Omental fat pad (tissue), 4 donors: ENCODE data around the gene COL9A3. TPM values are rescaled to one million over a fixed set of nuclear protein-coding genes. Genes with fewer than 3 reads are reported as not detected.

Experiments
- ATAC-seq: fragments of 150-250 bp; one replicate; pipeline ENCODE4 v1.9.1; 2016; ENCODE audit warnings: mild to moderate bottlenecking, moderate library complexity; ENCODE audit not compliant: low FRiP score
- DNase-seq: peaks from one replicate; pipeline ENCODE4 v3.0.0-alpha.2; 2019; ENCODE audit warnings: low spot score
- CTCF ChIP-seq, 3 donors: fragments of 450-650 bp; IDR thresholded peaks; one replicate each; pipeline ENCODE4 v1.5.1; 2016 to 2017; ENCODE audit warnings: antibody characterized with exemption in 3 of 3, mild to moderate bottlenecking in 3 of 3, moderate library complexity in 2 of 3
- total RNA-seq, 4 donors: library from RNA; depleted of rRNA; stranded (reverse); fragments of >200 nt; gene quantifications; one replicate each; pipeline ENCODE4 v1.1.0, GENCODE V29; 2016

Gene COL9A3
- total RNA-seq, 4 donors from 2014 or later: 2.3 to 6.3 (median 3.6) TPM

GRCh38 chr20:62879275-62880146 lies 62.7 kb downstream of the COL9A3 start:
- DNase-seq (no peak), ATAC-seq (no peak)
- TF ChIP-seq CTCF (IDR thresholded peaks at IDR 0.05): no peak

GRCh38 chr20:62880147-62880934 lies 63.5 kb downstream of the COL9A3 start:
- ATAC-seq: no peak
- DNase-seq: no peak
- TF ChIP-seq CTCF (IDR thresholded peaks at IDR 0.05): no peak

- TF ChIP-seq CTCF (IDR thresholded peaks at IDR 0.05): no peak
- DNase-seq (no peak), ATAC-seq (no peak)
These were observed 64.2 kb downstream of the COL9A3 start for GRCh38 chr20:62880935-62881661.

GRCh38 chr20:62881662-62882395 lies 65.0 kb downstream of the COL9A3 start:
- no peak for TF ChIP-seq CTCF (IDR thresholded peaks at IDR 0.05)
- ATAC-seq: no peak
- DNase-seq: no peak

- no peak for DNase-seq
These were observed 65.6 kb downstream of the COL9A3 start for GRCh38 chr20:62882426-62882825.

More at GRCh38 chr20:62882426-62882825, 65.6 kb downstream of the COL9A3 start:
- no peak for TF ChIP-seq CTCF (IDR thresholded peaks at IDR 0.05)
- no peak for ATAC-seq
